ENCODE data around the gene B3GNT2. TPM values are rescaled to one million over a fixed set of nuclear protein-coding genes. Genes with fewer than 3 reads are reported as not detected.
"Not testable (repeated sequence)": the region's sequence is repeated elsewhere in the genome, so short reads cannot be mapped to it uniquely, and the experiment has no call there.

The B3GNT2 gene
- 10 to 100 TPM; 33.0 to 33.3 TPM for total RNA-seq
- 10 to 100 TPM; 10.5 to 11.0 TPM for polyA plus RNA-seq (ENCODE audit: insufficient read length in 2 of 2)
- long read RNA-seq, donor 1, transcript B3GNT2-201 (2 exons, 2,763 nt) = major isoform, 7 of 7 reads
- long read RNA-seq, donor 1, partial matches to known transcripts = 0 of 7 reads
- long read RNA-seq, donor 1, other reads (novel, unspliced or antisense) = 0 of 7 reads
- long read RNA-seq, donor 2, partial matches to known transcripts = 0 of 1 reads
- long read RNA-seq, donor 2, other reads (novel, unspliced or antisense) = 0 of 1 reads
- long read RNA-seq, donor 3, partial matches to known transcripts = 0 of 3 reads
- long read RNA-seq, donor 3, other reads (novel, unspliced or antisense) = 0 of 3 reads
- long read RNA-seq, donor 4, transcript B3GNT2-201 (2 exons, 2,763 nt) = major isoform, 9 of 9 reads
- long read RNA-seq, donor 4, partial matches to known transcripts = 0 of 9 reads
- long read RNA-seq, donor 4, other reads (novel, unspliced or antisense) = 0 of 9 reads

GRCh38 chr2:62195421-62196277, at the start of gene B3GNT2:
TSS of gene B3GNT2 (plus strand) at chr2:62196115. CDS start at chr2:62222221, 26,106 bp downstream.
- no peaks in the 10 kb centered on the region for H3K9me3 ChIP-seq (ENCODE audit: control insufficient read depth, insufficient read depth, low read length)
- WGBS (ENCODE audit: insufficient coverage) = under 1% methylated on average over 69 of the region's 70 CpGs
- H3K4me1 ChIP-seq (ENCODE audit: control insufficient read depth, insufficient read depth, low read length) = peaks cover 26% of the 10 kb centered on the region
- H3K36me3 ChIP-seq (ENCODE audit: control insufficient read depth, insufficient read depth, low read length) = no peaks in the 10 kb centered on the region
- DNase-seq (ENCODE audit: low read depth in 4 of 6, low spot score in 6 of 6) = peak in 4 of 6 donors; percentile 45 to 90 (median 70)
- peak within 1 kb of the TSS; percentile 82 for H3K27ac ChIP-seq (ENCODE audit: low read depth, low read length)
- H3K27me3 ChIP-seq (ENCODE audit: control insufficient read depth, insufficient read depth, low read length) = peaks cover 5% of the 10 kb centered on the region
- H3K4me3 ChIP-seq (ENCODE audit: low read depth, low read length) = peak within 1 kb of the TSS; percentile 89

- H3K36me3 ChIP-seq (ENCODE audit: control insufficient read depth, insufficient read depth, low read length); H3K27me3 ChIP-seq (ENCODE audit: control insufficient read depth, insufficient read depth, low read length); H3K4me1 ChIP-seq (ENCODE audit: control insufficient read depth, insufficient read depth, low read length); DNase-seq (ENCODE audit: low read depth in 4 of 6, low spot score in 6 of 6); H3K27ac ChIP-seq (ENCODE audit: low read depth, low read length); H3K4me3 ChIP-seq (ENCODE audit: low read depth, low read length); H3K9me3 ChIP-seq (ENCODE audit: control insufficient read depth, insufficient read depth, low read length): not testable (repeated sequence)
- WGBS (ENCODE audit: insufficient coverage) = no CpG with 5 or more reads among the region's 7 CpGs
Observed at GRCh38 chr2:62146790-62147189, 49.1 kb upstream of the B3GNT2 start.

- no CpG with 5 or more reads among the region's 4 CpGs for WGBS (ENCODE audit: insufficient coverage)
- H3K9me3 ChIP-seq (ENCODE audit: control insufficient read depth, insufficient read depth, low read length) = no peaks in the 10 kb centered on the region
- H3K4me3 ChIP-seq (ENCODE audit: low read depth, low read length) = no peak overlapping the region
- H3K36me3 ChIP-seq (ENCODE audit: control insufficient read depth, insufficient read depth, low read length) = no peaks in the 10 kb centered on the region
- H3K27ac ChIP-seq (ENCODE audit: low read depth, low read length) = no peak overlapping the region
- no peak for DNase-seq (ENCODE audit: low read depth in 4 of 6, low spot score in 6 of 6)
- no peaks in the 10 kb centered on the region for H3K4me1 ChIP-seq (ENCODE audit: control insufficient read depth, insufficient read depth, low read length)
- H3K27me3 ChIP-seq (ENCODE audit: control insufficient read depth, insufficient read depth, low read length) = no peaks in the 10 kb centered on the region
Observed at GRCh38 chr2:62147610-62148301, 48.2 kb upstream of the B3GNT2 start.

- H3K27me3 ChIP-seq (ENCODE audit: control insufficient read depth, insufficient read depth, low read length) = no peaks in the 10 kb centered on the region
- no peaks in the 10 kb centered on the region for H3K4me1 ChIP-seq (ENCODE audit: control insufficient read depth, insufficient read depth, low read length)
- H3K9me3 ChIP-seq (ENCODE audit: control insufficient read depth, insufficient read depth, low read length) = no peaks in the 10 kb centered on the region
- no peak for DNase-seq (ENCODE audit: low read depth in 4 of 6, low spot score in 6 of 6)
- H3K4me3 ChIP-seq (ENCODE audit: low read depth, low read length) = no peak overlapping the region
- no peak overlapping the region for H3K27ac ChIP-seq (ENCODE audit: low read depth, low read length)
- H3K36me3 ChIP-seq (ENCODE audit: control insufficient read depth, insufficient read depth, low read length) = no peaks in the 10 kb centered on the region
Observed at GRCh38 chr2:62149708-62150107, 46.2 kb upstream of the B3GNT2 start.

GRCh38 chr2:62150597-62151305, 45.2 kb upstream of the B3GNT2 start:
- 60% methylated on average over 2 of the region's 6 CpGs for WGBS (ENCODE audit: insufficient coverage)

GRCh38 chr2:62151306-62151638, 44.6 kb upstream of the B3GNT2 start:
- H3K9me3 ChIP-seq (ENCODE audit: control insufficient read depth, insufficient read depth, low read length) = no peaks in the 10 kb centered on the region
- H3K36me3 ChIP-seq (ENCODE audit: control insufficient read depth, insufficient read depth, low read length) = no peaks in the 10 kb centered on the region
- DNase-seq (ENCODE audit: low read depth in 4 of 6, low spot score in 6 of 6) = peak in 1 of 6 donors; percentile 13
- WGBS (ENCODE audit: insufficient coverage) = 70% methylated on average over 1 of the region's 4 CpGs
- H3K27me3 ChIP-seq (ENCODE audit: control insufficient read depth, insufficient read depth, low read length) = no peaks in the 10 kb centered on the region
- H3K4me3 ChIP-seq (ENCODE audit: low read depth, low read length) = no peak overlapping the region
- H3K4me1 ChIP-seq (ENCODE audit: control insufficient read depth, insufficient read depth, low read length) = no peaks in the 10 kb centered on the region
- no peak overlapping the region for H3K27ac ChIP-seq (ENCODE audit: low read depth, low read length)

More at GRCh38 chr2:62150597-62151305, 45.2 kb upstream of the B3GNT2 start:
- H3K4me3 ChIP-seq (ENCODE audit: low read depth, low read length) = no peak overlapping the region
- peak in 1 of 6 donors; percentile 25 for DNase-seq (ENCODE audit: low read depth in 4 of 6, low spot score in 6 of 6)
- H3K27me3 ChIP-seq (ENCODE audit: control insufficient read depth, insufficient read depth, low read length) = no peaks in the 10 kb centered on the region
- no peaks in the 10 kb centered on the region for H3K4me1 ChIP-seq (ENCODE audit: control insufficient read depth, insufficient read depth, low read length)
- no peaks in the 10 kb centered on the region for H3K36me3 ChIP-seq (ENCODE audit: control insufficient read depth, insufficient read depth, low read length)
- no peaks in the 10 kb centered on the region for H3K9me3 ChIP-seq (ENCODE audit: control insufficient read depth, insufficient read depth, low read length)
- no peak overlapping the region for H3K27ac ChIP-seq (ENCODE audit: low read depth, low read length)

- Histone ChIP-seq H3K27ac (ENCODE audit: low read depth, low read length) (no peak overlapping the region), H3K36me3 (ENCODE audit: control insufficient read depth, insufficient read depth, low read length) (no peaks in the 10 kb centered on the region), H3K27me3 (ENCODE audit: control insufficient read depth, insufficient read depth, low read length) (no peaks in the 10 kb centered on the region), H3K4me3 (ENCODE audit: low read depth, low read length) (no peak overlapping the region), H3K4me1 (ENCODE audit: control insufficient read depth, insufficient read depth, low read length) (no peaks in the 10 kb centered on the region), H3K9me3 (ENCODE audit: control insufficient read depth, insufficient read depth, low read length) (no peaks in the 10 kb centered on the region)
- DNase-seq (ENCODE audit: low read depth in 4 of 6, low spot score in 6 of 6) = no peak
- WGBS (ENCODE audit: insufficient coverage) = 79% methylated on average over 3 of the region's 3 CpGs
Observed at GRCh38 chr2:62152000-62152399, 43.9 kb upstream of the B3GNT2 start.

GRCh38 chr2:62156861-62157496, 38.9 kb upstream of the B3GNT2 start:
- Histone ChIP-seq H3K9me3 (ENCODE audit: control insufficient read depth, insufficient read depth, low read length) (no peaks in the 10 kb centered on the region), H3K27me3 (ENCODE audit: control insufficient read depth, insufficient read depth, low read length) (no peaks in the 10 kb centered on the region), H3K27ac (ENCODE audit: low read depth, low read length) (no peak overlapping the region), H3K36me3 (ENCODE audit: control insufficient read depth, insufficient read depth, low read length) (no peaks in the 10 kb centered on the region), H3K4me3 (ENCODE audit: low read depth, low read length) (no peak overlapping the region), H3K4me1 (ENCODE audit: control insufficient read depth, insufficient read depth, low read length) (no peaks in the 10 kb centered on the region)
- WGBS (ENCODE audit: insufficient coverage) = 71% methylated on average over 3 of the region's 6 CpGs
- peak in 1 of 6 donors; percentile 22 for DNase-seq (ENCODE audit: low read depth in 4 of 6, low spot score in 6 of 6)
